ENCODE measurements around the gene FKBP1A.

FKBP1A gene

DNA sequence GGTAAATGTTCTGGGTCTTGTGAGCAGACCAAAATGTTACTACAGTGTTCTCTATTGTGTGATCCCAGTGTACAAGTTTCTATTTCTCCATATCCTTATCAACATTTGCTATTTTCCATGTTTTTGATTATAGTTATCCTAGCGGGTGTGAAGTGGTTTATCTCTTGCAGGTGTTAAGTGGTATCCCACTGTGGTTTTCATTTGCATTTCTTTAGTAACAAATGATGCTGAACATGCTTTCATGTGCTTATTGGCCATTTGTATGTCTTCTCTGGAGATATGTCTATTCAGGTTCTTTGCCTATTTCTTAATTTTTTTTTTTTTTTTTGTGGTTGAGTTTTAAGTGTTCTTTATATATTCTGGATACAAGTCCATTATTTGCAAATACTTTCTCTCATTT lies 38.3 kb upstream of the FKBP1A start:
- Histone ChIP-seq H2AFZ (ENCODE audit: low read depth, low read length) (no peak overlapping the region), H3K79me2 (ENCODE audit: insufficient read depth, low read length) (no peaks in the 10 kb centered on the region), H4K20me1 (ENCODE audit: insufficient read depth, low read length) (no peaks in the 10 kb centered on the region; the same call in 1 of the 2 replicates), H3K9ac (ENCODE audit: low read depth, low read length) (no peak overlapping the region), H3K9me3 (ENCODE audit: insufficient read depth, low read length, severe bottlenecking) (no peaks in the 10 kb centered on the region), H3K36me3 (ENCODE audit: insufficient read depth, low read length) (no peaks in the 10 kb centered on the region), H3K4me1 (ENCODE audit: insufficient read depth, low read length) (peaks cover 28% of the 10 kb centered on the region), H3K27ac (ENCODE audit: low read length) (no peak overlapping the region), H3K4me2 (ENCODE audit: insufficient read depth, low read length) (no peak overlapping the region), H3K27me3 (ENCODE audit: insufficient read depth, low read length, poor library complexity) (no peaks in the 10 kb centered on the region), H3K4me3 (ENCODE audit: low read depth in 1 of 2, low read length in 2 of 2) (no peak overlapping the region)
- TF ChIP-seq, protein P1, sequence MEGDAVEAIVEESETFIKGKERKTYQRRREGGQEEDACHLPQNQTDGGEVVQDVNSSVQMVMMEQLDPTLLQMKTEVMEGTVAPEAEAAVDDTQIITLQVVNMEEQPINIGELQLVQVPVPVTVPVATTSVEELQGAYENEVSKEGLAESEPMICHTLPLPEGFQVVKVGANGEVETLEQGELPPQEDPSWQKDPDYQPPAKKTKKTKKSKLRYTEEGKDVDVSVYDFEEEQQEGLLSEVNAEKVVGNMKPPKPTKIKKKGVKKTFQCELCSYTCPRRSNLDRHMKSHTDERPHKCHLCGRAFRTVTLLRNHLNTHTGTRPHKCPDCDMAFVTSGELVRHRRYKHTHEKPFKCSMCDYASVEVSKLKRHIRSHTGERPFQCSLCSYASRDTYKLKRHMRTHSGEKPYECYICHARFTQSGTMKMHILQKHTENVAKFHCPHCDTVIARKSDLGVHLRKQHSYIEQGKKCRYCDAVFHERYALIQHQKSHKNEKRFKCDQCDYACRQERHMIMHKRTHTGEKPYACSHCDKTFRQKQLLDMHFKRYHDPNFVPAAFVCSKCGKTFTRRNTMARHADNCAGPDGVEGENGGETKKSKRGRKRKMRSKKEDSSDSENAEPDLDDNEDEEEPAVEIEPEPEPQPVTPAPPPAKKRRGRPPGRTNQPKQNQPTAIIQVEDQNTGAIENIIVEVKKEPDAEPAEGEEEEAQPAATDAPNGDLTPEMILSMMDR (IDR thresholded peaks at IDR 0.05; ENCODE audit: borderline replicate concordance, extremely low read depth, low read length, poor library complexity, severe bottlenecking): no peak
- no peak for TF ChIP-seq EZH2 (IDR thresholded peaks at IDR 0.05; ENCODE audit: borderline replicate concordance, low read depth, low read length, severe bottlenecking)
- DNase-seq (no peak), ATAC-seq (ENCODE audit: insufficient read depth, low read depth) (no peak)

DNA sequence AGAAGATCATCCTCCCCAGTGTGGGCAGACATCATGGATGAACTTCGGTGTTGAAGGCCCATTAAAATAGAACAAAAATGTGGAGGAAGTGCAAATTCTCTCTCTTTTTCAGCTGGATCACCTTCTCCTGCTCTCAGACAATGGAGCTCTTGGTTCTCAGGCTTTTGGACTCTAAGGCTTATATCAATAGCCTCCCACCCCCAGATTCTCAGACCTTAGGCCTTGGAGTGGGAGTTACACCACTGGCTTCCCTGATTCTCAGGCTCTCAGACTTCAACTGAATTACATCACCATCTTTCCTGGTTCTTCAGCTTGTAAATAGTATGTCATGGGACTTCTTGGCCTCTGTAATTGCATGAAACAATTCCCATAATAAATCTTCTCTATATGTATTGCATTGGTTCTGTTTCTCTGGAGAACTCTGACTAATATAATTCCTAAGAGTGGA lies 37.2 kb upstream of the FKBP1A start:
- DNase-seq (no peak), ATAC-seq (ENCODE audit: insufficient read depth, low read depth) (no peak)
- Histone ChIP-seq H3K4me1 (ENCODE audit: insufficient read depth, low read length) (peaks cover 19% of the 10 kb centered on the region), H2AFZ (ENCODE audit: low read depth, low read length) (no peak overlapping the region), H3K27ac (ENCODE audit: low read length) (no peak overlapping the region), H3K79me2 (ENCODE audit: insufficient read depth, low read length) (no peaks in the 10 kb centered on the region), H3K27me3 (ENCODE audit: insufficient read depth, low read length, poor library complexity) (no peaks in the 10 kb centered on the region), H3K36me3 (ENCODE audit: insufficient read depth, low read length) (no peaks in the 10 kb centered on the region), H3K9ac (ENCODE audit: low read depth, low read length) (no peak overlapping the region), H3K9me3 (ENCODE audit: insufficient read depth, low read length, severe bottlenecking) (no peaks in the 10 kb centered on the region), H4K20me1 (ENCODE audit: insufficient read depth, low read length) (no peaks in the 10 kb centered on the region; the same call in 1 of the 2 replicates), H3K4me3 (ENCODE audit: low read depth in 1 of 2, low read length in 2 of 2) (no peak overlapping the region), H3K4me2 (ENCODE audit: insufficient read depth, low read length) (no peak overlapping the region)
- no peak for TF ChIP-seq EZH2 (IDR thresholded peaks at IDR 0.05; ENCODE audit: borderline replicate concordance, low read depth, low read length, severe bottlenecking)
- TF ChIP-seq, protein P1 (IDR thresholded peaks at IDR 0.05; ENCODE audit: borderline replicate concordance, extremely low read depth, low read length, poor library complexity, severe bottlenecking): no peak

DNA sequence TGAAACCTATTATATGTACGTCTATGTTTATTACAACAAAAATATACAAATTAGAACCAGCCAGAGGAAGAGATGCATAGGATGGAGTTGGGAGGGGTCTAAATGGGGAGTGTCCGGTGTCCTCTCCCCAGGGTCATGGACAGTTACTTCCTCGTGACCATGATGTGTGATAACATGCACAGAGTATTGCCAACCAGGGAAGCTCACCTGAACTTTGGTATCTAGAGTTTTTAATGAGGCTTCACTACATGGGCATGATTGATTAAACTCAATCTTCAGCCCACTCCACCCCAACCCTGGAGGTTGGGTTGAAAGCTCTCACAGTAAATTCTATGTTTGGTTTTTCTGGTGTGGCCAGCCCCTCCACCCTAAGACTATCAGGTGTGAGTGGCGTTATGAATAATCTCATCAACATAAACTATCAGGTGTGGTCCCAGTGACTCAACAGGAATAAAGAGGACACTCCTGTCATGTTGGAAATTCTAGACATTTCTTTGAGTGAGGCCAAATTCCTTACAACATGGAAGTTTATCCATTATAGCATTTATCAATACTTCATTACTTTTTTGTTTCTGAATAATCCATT lies 36.4 kb upstream of the FKBP1A start:
- Histone ChIP-seq H3K4me1 (ENCODE audit: insufficient read depth, low read length) (peaks cover 11% of the 10 kb centered on the region), H2AFZ (ENCODE audit: low read depth, low read length) (no peak overlapping the region), H3K9ac (ENCODE audit: low read depth, low read length) (no peak overlapping the region), H3K4me2 (ENCODE audit: insufficient read depth, low read length) (no peak overlapping the region), H4K20me1 (ENCODE audit: insufficient read depth, low read length) (no peaks in the 10 kb centered on the region), H3K9me3 (ENCODE audit: insufficient read depth, low read length, severe bottlenecking) (no peaks in the 10 kb centered on the region), H3K79me2 (ENCODE audit: insufficient read depth, low read length) (no peaks in the 10 kb centered on the region), H3K27ac (ENCODE audit: low read length) (no peak overlapping the region), H3K27me3 (ENCODE audit: insufficient read depth, low read length, poor library complexity) (no peaks in the 10 kb centered on the region), H3K4me3 (ENCODE audit: low read depth in 1 of 2, low read length in 2 of 2) (no peak overlapping the region), H3K36me3 (ENCODE audit: insufficient read depth, low read length) (no peaks in the 10 kb centered on the region)
- TF ChIP-seq EZH2 (IDR thresholded peaks at IDR 0.05; ENCODE audit: borderline replicate concordance, low read depth, low read length, severe bottlenecking): no peak
- TF ChIP-seq, protein P1 (IDR thresholded peaks at IDR 0.05; ENCODE audit: borderline replicate concordance, extremely low read depth, low read length, poor library complexity, severe bottlenecking): no peak
- no peak for DNase-seq
- ATAC-seq (ENCODE audit: insufficient read depth, low read depth): no peak

Measured in DND-41 (cell line).